Aortic smooth muscle cell (primary cell): ENCODE measurements around the gene ERN2. TPM values are rescaled to one million over a fixed set of nuclear protein-coding genes. Genes with fewer than 3 reads are reported as not detected.

ENCODE experiments used
- total RNA-seq: library from RNA; depleted of rRNA; stranded (reverse); fragments of >200 nt; gene quantifications from 2 replicates; pipeline ENCODE4 v1.2.3, GENCODE V29; 2014

The ERN2 gene
- total RNA-seq, result 0.19 and 0.40 TPM in 2 replicates

GRCh38 chr16:23712976-23713375 is at the start of gene ERN2:
Gene ERN2 (minus strand): TSS chr16:23713222. CDS start chr16:23713187, 35 bp downstream.

GRCh38 chr16:23754594-23755483 is 41.8 kb upstream of the ERN2 start, which contains the start of gene CHP2:
Gene CHP2 (plus strand): TSS chr16:23755026. CDS start chr16:23755050, 24 bp downstream.

GRCh38 chr16:23678430-23679273 is 34.4 kb downstream of the ERN2 start, which contains the start of gene PLK1:
Gene PLK1 (plus strand): TSS chr16:23678889. CDS start chr16:23678933, 44 bp downstream.

GRCh38 chr16:23640931-23641765 is 71.9 kb downstream of the ERN2 start, which contains the start of the genes DCTN5 and PALB2:
Gene DCTN5 (plus strand): TSS chr16:23641466. CDS start chr16:23641543, 77 bp downstream.
Gene PALB2 (minus strand): TSS chr16:23641310. CDS start chr16:23641157, 153 bp downstream.

Other genes starting within 250 kb of the ERN2 start
- 21.1 and 21.4 TPM in 2 replicates for gene GGA2, start 202.7 kb downstream of the ERN2 start, total RNA-seq
- gene EARS2, start 155.9 kb downstream of the ERN2 start, total RNA-seq, result 22.5 and 31.6 TPM in 2 replicates
- gene UBFD1, start 155.5 kb downstream of the ERN2 start, total RNA-seq, result 60.5 and 69.3 TPM in 2 replicates
- 58.4 and 60.9 TPM in 2 replicates for gene NDUFAB1, start 116.9 kb downstream of the ERN2 start, total RNA-seq
- 6.5 and 7.3 TPM in 2 replicates for gene PALB2, start 71.9 kb downstream of the ERN2 start, total RNA-seq
- gene DCTN5, start 71.8 kb downstream of the ERN2 start, total RNA-seq, result 50.1 and 55.3 TPM in 2 replicates
- 8.2 and 12.2 TPM in 2 replicates for gene PLK1, start 34.3 kb downstream of the ERN2 start, total RNA-seq
- not detected in 2 replicates for gene CHP2, start 41.8 kb upstream of the ERN2 start, total RNA-seq
- under 0.01 and 0.19 TPM in 2 replicates for gene PRKCB, start 122.8 kb upstream of the ERN2 start, total RNA-seq